GM21367 (cell line): ENCODE data around the gene OR1E2.
"Not testable (repeated sequence)": the region's sequence is repeated elsewhere in the genome, so short reads cannot be mapped to it uniquely, and the experiment has no call there.

Experiments
- ATAC-seq: cut with Tn5 transposase; IDR thresholded peaks from one replicate; pipeline ENCODE4 v1.9.1; 2021; ENCODE audit not compliant: unreplicated experiment

OR1E2 gene

GRCh38 chr17:3398310-3398709 lies 35.3 kb downstream of the OR1E2 start, which contains the start of gene OR1E1:
OR1E1 (minus strand) TSS chr17:3398410; CDS start chr17:3398410, 0 bp downstream.
- ATAC-seq = no peak

DNA sequence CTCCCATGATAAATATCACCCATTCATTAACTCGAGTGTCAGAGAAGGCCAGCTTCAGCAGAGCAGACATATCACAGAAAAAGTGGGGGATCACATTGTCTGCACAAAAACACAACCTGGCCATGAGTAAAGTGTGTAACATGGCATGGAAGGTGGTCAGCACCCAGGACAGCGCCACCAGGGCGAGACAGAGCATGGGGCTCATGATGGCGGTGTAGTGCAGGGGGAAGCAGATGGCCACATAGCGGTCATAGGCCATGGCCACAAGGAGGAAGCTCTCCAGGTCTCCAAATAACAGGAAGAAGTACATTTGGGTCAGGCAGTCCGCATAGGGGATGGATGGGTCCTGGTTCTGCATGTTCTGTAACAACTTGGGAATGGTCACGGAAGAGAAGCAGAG lies 35.8 kb downstream of the OR1E2 start:
- not testable (repeated sequence) for ATAC-seq

- ATAC-seq = no peak
Observed at GRCh38 chr17:3389791-3390190, 43.9 kb downstream of the OR1E2 start.

DNA sequence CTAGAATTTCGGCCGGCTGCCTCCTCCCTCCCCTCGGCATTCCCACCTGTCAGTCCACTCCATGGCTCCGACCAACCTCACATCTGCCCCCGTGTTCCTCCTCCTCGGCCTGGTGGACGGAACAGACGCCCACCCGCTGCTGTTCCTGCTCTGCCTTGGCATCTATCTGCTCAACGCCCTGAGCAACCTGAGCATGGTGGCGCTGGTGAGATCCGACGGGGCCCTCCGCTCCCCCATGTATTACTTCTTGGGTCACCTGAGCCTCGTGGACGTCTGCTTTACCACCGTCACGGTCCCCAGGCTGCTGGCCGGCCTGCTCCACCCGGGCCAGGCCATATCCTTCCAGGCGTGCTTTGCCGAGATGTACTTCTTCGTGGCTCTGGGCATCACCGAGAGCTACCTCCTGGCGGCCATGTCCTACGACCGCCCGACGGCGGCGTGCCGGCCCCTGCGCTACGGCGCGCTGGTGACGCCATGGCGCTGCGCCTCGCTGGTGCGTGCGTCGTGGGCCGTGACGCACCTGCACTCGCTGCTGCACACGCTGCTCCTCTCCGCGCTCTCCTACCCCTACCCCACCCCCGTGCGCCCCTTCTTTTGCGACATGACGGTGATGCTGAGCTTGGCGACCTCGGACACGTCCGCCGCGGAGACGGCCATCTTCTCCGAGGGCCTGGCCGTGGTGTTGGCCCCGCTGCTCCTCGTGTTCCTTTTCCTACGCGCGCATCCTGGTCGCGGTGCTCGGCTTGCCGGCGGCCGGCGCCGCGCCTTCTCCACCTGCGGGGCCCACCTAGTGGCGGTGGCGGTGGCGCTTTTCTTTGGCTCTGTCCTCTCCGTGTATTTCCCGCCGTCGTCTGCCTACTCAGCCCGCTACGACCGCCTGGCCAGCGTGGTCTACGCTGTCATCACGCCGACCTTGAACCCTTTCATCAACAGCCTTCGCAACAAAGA lies 47.5 kb downstream of the OR1E2 start, which contains the start of gene OR3A2:
Gene OR3A2, minus strand, starts transcription at position 440 of the 948 bp plus-strand sequence.
- no peak for ATAC-seq
